Mucosa of rectum (tissue), 2 donors: ENCODE measurements around the gene COL25A1.

ENCODE experiments used
- H3K27ac ChIP-seq, 2 donors: one replicate each; pipeline ENCODE4 v1.7.0; 2013; ENCODE audit warnings: inconsistent platforms in 2 of 2, low read depth in 2 of 2, low read length in 2 of 2
- H3K27me3 ChIP-seq, 2 donors: one replicate each; pipeline ENCODE4 v1.7.0; 2013; ENCODE audit warnings: low read length in 2 of 2; ENCODE audit not compliant: control insufficient read depth in 2 of 2, insufficient read depth in 2 of 2
- H3K36me3 ChIP-seq, 2 donors: one replicate each; pipeline ENCODE4 v1.7.0; 2013; ENCODE audit warnings: low read length in 2 of 2; ENCODE audit not compliant: control insufficient read depth in 2 of 2, insufficient read depth in 2 of 2
- H3K4me1 ChIP-seq, 2 donors: one replicate each; pipeline ENCODE4 v1.7.0; 2013; ENCODE audit warnings: low read length in 2 of 2, mild to moderate bottlenecking in 1 of 2; ENCODE audit not compliant: control insufficient read depth in 2 of 2, insufficient read depth in 2 of 2
- H3K4me3 ChIP-seq, 2 donors: one replicate each; pipeline ENCODE4 v1.7.0; 2013; ENCODE audit warnings: low read length in 2 of 2
- H3K9ac ChIP-seq, 2 donors: one replicate each; pipeline ENCODE4 v1.7.0; 2013; ENCODE audit warnings: low read length in 2 of 2, low read depth in 1 of 2, mild to moderate bottlenecking in 1 of 2
- H3K9me3 ChIP-seq, 2 donors: one replicate each; pipeline ENCODE4 v1.7.0; 2013; ENCODE audit warnings: low read length in 2 of 2; ENCODE audit not compliant: control insufficient read depth in 2 of 2
- donor health status: healthy.
- donor health status: Normal muscosa, but diverticular disease.

The COL25A1 gene

DNA sequence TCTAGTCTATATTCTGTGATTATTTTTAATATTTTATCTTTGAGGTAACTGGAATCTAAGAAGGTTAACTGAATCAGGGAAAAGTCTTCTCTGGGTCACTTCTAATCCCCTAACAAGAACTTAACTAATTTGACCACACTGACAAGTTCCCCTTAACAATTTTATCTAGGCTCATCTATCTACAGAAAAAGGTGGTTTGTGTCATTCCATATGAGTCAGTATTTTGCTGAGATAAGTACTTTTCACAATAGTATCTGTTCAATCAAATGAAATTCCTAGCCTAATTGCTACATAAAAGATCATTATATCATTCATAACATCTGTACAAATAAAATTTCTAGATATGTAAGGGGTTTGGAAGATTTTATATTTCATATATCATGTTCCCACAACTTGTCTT is 45.6 kb downstream of the COL25A1 start:
- H3K27me3 ChIP-seq, result no peaks in the 10 kb centered on the region
- H3K9me3 ChIP-seq, result no peaks in the 10 kb centered on the region
- no peak overlapping the region for H3K27ac ChIP-seq
- no peaks in the 10 kb centered on the region for H3K4me1 ChIP-seq
- no peaks in the 10 kb centered on the region for H3K36me3 ChIP-seq
- no peak overlapping the region for H3K4me3 ChIP-seq
- no peak overlapping the region for H3K9ac ChIP-seq

DNA sequence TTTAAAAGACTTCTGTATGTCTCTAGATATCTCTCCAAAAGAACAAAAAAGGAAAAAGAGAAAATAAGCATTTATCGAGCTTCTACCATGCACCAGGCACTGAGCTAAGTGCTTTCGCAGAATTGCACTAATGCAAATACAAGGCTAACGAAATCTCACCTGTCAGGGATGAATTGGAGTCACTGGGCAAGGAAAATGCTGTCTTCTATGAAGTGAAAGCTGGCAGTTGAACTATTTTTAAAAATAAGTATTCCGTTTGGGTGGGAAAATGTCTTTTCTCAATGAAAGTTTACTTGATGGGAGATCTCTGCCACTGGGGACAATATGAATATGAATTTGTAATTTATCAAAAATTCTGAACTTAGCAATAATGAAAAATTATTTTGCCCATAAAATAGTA is 47.6 kb downstream of the COL25A1 start:
- H3K4me1 ChIP-seq, result no peaks in the 10 kb centered on the region
- no peaks in the 10 kb centered on the region for H3K9me3 ChIP-seq
- H3K9ac ChIP-seq, result no peak overlapping the region
- no peaks in the 10 kb centered on the region for H3K27me3 ChIP-seq
- H3K36me3 ChIP-seq, result no peaks in the 10 kb centered on the region
- no peak overlapping the region for H3K4me3 ChIP-seq
- H3K27ac ChIP-seq, result no peak overlapping the region

GRCh38 chr4:109251396-109251795 is 51.1 kb downstream of the COL25A1 start:
- no peaks in the 10 kb centered on the region for H3K4me1 ChIP-seq
- H3K4me3 ChIP-seq, result no peak overlapping the region
- no peaks in the 10 kb centered on the region for H3K36me3 ChIP-seq
- no peaks in the 10 kb centered on the region for H3K27me3 ChIP-seq
- no peak overlapping the region for H3K27ac ChIP-seq
- H3K9ac ChIP-seq, result no peak overlapping the region
- H3K9me3 ChIP-seq, result no peaks in the 10 kb centered on the region

GRCh38 chr4:109248322-109248900 is 54.0 kb downstream of the COL25A1 start:
- no peaks in the 10 kb centered on the region for H3K36me3 ChIP-seq
- H3K27me3 ChIP-seq, result no peaks in the 10 kb centered on the region
- no peak overlapping the region for H3K27ac ChIP-seq
- no peak overlapping the region for H3K4me3 ChIP-seq
- H3K9ac ChIP-seq, result no peak overlapping the region
- no peaks in the 10 kb centered on the region for H3K4me1 ChIP-seq
- no peaks in the 10 kb centered on the region for H3K9me3 ChIP-seq

DNA sequence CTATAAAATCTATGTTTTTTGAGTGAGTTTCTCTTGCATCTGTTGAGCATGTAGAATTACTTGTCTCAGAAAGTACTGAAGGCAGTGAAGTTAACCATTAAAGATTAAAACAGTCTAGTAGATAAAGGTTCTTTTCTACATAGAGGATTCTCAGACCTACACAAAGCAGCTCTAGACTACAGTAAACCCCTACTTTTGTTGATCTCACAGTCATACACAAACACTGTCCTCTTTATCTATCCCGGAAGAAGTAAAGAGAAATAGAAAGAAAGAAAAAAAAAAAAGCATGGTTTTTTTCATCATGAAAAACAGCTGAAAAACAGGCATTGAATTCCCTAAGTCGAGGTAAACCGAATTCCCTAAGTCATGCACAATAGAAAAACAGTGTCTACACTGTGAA is 58.6 kb downstream of the COL25A1 start:
- H3K4me1 ChIP-seq, result no peaks in the 10 kb centered on the region
- no peak overlapping the region for H3K27ac ChIP-seq
- H3K27me3 ChIP-seq, result no peaks in the 10 kb centered on the region
- H3K4me3 ChIP-seq, result no peak overlapping the region
- no peak overlapping the region for H3K9ac ChIP-seq
- H3K36me3 ChIP-seq, result no peaks in the 10 kb centered on the region
- no peaks in the 10 kb centered on the region for H3K9me3 ChIP-seq

DNA sequence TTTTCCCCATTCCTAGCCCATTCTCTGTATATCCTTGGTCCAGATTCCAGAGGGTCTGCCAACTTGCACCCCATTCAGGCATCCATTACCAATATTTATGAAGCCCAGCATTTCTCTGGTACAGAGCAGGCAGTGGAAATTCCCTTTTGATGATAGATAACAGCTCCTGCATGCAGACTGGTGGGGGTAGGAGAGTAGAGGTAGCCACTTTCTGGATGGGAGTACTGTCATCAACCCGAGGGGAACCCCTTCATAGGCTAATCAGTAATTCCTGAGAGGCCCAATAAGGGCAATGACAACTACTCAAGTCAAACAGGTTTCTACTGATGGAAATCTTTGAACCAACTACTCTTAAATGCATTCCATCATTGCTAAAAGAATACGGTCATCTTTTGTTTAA is 63.7 kb downstream of the COL25A1 start:
- H3K27ac ChIP-seq, result no peak overlapping the region
- no peak overlapping the region for H3K4me3 ChIP-seq
- H3K9me3 ChIP-seq, result no peaks in the 10 kb centered on the region
- H3K27me3 ChIP-seq, result no peaks in the 10 kb centered on the region
- no peaks in the 10 kb centered on the region for H3K4me1 ChIP-seq
- H3K9ac ChIP-seq, result no peak overlapping the region
- H3K36me3 ChIP-seq, result no peaks in the 10 kb centered on the region

DNA sequence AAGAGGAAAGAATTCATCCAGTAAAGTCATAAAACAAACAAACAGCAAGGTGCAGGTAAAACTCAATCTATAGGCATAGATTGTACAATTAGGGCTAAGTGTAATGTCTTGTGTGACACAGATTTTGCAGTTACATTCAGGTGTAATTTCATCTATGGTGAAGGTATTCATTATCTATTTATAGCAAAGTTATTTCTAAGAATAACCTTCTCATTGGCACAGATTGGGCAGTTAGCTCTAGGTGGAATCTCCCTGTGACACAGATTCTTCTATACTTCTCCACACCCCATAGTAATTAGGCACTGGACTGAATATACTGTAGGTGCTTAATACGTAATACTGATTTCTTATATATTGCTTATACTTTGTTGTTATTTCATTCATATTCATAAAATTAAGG is 66.8 kb downstream of the COL25A1 start:
- Histone ChIP-seq H3K4me3 (no peak overlapping the region), H3K27ac (no peak overlapping the region), H3K27me3 (no peaks in the 10 kb centered on the region), H3K36me3 (no peaks in the 10 kb centered on the region), H3K9ac (no peak overlapping the region), H3K9me3 (no peaks in the 10 kb centered on the region), H3K4me1 (no peaks in the 10 kb centered on the region)

- Histone ChIP-seq H3K9me3 (no peaks in the 10 kb centered on the region), H3K36me3 (no peaks in the 10 kb centered on the region), H3K4me1 (no peaks in the 10 kb centered on the region), H3K9ac (no peak overlapping the region), H3K4me3 (no peak overlapping the region), H3K27me3 (no peaks in the 10 kb centered on the region), H3K27ac (no peak overlapping the region)
Observed at GRCh38 chr4:109234596-109234995, 67.9 kb downstream of the COL25A1 start.

DNA sequence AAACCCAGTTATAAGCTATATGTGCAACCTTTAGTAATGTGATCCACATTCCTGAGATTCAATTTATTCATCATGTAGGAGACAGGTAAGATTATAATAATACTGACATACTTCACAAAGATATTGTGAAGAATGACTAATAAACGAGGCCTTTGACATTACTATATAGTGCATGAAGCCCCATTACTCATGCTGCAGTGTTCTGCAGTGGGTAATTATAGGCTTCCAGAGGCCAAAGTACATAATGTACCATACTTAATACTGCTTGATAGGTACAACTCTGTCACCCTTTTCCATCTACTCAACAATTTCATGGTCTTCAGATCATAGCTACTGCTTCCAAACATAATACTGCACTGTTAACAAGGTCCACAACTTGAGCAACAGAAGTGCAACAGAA is 68.9 kb downstream of the COL25A1 start:
- no peak overlapping the region for H3K27ac ChIP-seq
- H3K4me1 ChIP-seq, result no peaks in the 10 kb centered on the region
- no peaks in the 10 kb centered on the region for H3K36me3 ChIP-seq
- no peaks in the 10 kb centered on the region for H3K9me3 ChIP-seq
- H3K27me3 ChIP-seq, result no peaks in the 10 kb centered on the region
- no peak overlapping the region for H3K9ac ChIP-seq
- H3K4me3 ChIP-seq, result no peak overlapping the region

DNA sequence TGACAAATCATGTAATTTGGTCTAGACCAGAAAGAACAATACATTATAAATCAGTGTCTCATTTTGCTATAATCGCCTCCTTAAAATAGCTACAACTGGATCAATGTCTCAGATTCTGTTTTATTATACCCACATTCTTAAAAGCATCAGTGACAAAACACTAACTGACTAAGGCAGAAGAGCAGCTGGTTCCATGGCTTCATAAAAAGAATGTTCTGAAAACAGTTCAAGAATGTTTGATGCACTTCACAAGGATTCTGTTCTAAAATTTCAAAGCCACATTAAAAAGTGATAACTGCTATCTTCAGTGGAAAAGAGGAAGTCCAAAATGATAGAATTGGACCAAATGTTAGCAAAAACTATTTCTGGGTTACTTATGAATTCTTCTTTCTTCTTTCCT is 69.8 kb downstream of the COL25A1 start:
- Histone ChIP-seq H3K4me3 (no peak overlapping the region), H3K9me3 (no peaks in the 10 kb centered on the region), H3K9ac (no peak overlapping the region), H3K36me3 (no peaks in the 10 kb centered on the region), H3K27ac (no peak overlapping the region), H3K4me1 (no peaks in the 10 kb centered on the region), H3K27me3 (no peaks in the 10 kb centered on the region)

DNA sequence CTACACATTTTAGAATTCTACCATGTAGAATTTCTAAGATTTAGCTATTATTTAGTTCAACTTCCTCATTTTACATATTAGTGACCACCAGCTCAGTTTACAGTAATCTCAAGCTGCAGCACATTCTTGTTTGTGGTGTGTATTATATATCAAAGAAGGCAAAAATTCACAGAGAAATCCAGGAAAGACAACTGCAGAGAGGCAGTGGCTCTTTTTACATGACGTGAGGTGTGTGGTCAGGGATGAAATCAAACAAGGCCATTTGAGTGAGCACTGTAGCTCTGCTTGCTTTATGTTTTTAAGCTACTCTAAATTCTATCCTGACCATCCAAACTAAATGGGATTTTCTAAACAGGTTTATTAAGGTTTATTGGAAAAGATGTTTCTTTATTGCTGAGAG is 71.1 kb downstream of the COL25A1 start:
- no peaks in the 10 kb centered on the region for H3K9me3 ChIP-seq
- H3K4me3 ChIP-seq, result no peak overlapping the region
- H3K36me3 ChIP-seq, result no peaks in the 10 kb centered on the region
- H3K4me1 ChIP-seq, result no peaks in the 10 kb centered on the region
- no peak overlapping the region for H3K9ac ChIP-seq
- no peaks in the 10 kb centered on the region for H3K27me3 ChIP-seq
- no peak overlapping the region for H3K27ac ChIP-seq
